CD1c-positive myeloid dendritic cell (primary cell): ENCODE data around the gene PLEKHJ1.

ENCODE experiments used
- DNase-seq: peaks from one replicate; pipeline ENCODE4 v3.0.0-alpha.2; 2016; ENCODE audit errors: extremely low spot score

The PLEKHJ1 gene

DNA sequence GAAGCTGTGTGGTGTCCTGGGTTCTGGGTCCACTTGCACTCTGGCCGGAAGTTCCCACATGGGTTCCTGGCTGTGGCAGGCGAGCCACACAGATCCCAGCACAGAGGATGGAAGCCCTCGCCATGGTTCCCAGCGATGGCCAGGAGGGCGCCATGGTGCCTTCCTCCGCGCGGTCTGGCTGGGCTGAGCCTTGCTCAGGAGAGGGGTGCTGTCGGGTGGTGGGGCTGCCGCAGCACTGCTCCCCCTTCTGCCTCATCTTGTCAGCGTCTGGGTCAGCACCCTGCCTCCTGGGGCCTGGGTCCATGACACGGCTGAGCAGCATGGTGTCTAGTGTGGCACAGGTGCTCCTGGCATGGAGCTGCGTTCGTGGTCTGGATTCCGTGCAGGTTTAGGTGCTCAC, 38.9 kb downstream of the PLEKHJ1 start:
- DNase-seq: no peak

GRCh38 chr19:2195914-2196313, 40.2 kb downstream of the PLEKHJ1 start:
- no peak for DNase-seq

- no peak for DNase-seq
Observed at GRCh38 chr19:2195361-2195760, 40.8 kb downstream of the PLEKHJ1 start.

DNA sequence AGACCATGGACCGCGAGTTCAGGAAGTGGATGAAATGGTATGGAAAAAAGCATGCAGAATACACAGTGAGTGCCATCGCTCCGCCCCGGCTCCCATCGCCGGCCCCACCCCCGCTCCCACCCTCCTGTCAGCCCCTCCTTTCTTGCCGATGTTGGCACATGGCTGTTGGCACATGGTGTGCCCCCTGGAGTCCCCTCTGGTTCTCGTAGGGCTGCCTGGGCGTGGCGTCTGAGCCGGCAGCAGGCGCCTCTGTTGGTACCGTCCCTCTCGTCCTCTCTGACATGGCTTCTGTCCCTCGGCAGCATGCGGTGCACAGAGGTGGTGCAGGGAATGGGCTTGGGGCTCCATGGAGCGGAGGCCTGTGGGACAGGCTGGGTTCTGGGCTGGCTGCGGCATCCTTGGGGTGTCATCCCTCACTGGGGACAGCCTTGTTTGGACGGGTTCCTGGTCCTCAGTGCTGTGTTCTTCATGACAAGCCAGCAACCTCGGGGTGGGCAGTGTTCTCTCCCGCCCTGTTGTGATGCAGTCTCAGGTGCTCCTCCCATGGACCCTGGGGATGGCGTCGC, 41.5 kb downstream of the PLEKHJ1 start:
- no peak for DNase-seq

GRCh38 chr19:2193807-2194206, 42.3 kb downstream of the PLEKHJ1 start:
- no peak for DNase-seq

- DNase-seq: no peak
Observed at GRCh38 chr19:2192862-2193261, 43.3 kb downstream of the PLEKHJ1 start.

- no peak for DNase-seq
Observed at GRCh38 chr19:2191456-2192310, 44.4 kb downstream of the PLEKHJ1 start.

GRCh38 chr19:2190848-2191455, 45.2 kb downstream of the PLEKHJ1 start:
- no peak for DNase-seq

DNA sequence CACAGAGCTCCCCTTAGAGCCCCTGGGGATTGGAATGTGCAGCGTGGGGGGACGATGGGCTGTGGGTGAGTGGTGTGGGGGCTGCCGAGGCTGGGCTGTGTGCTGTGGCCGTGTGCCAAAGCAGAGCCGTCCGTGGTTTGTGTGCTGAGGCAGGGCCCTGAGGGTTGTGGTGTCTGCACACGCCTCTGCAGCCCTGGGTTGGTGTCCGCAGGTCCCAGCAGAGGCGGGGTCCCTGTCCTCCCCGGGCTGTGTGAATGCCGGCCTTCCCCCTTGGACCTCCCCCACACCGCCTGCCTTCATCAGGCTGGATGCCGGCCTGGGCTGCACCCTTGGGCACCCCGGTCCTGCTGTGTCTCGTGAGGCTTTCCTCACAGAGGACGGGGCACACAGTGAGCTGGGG, 46.2 kb downstream of the PLEKHJ1 start:
- DNase-seq: no peak

DNA sequence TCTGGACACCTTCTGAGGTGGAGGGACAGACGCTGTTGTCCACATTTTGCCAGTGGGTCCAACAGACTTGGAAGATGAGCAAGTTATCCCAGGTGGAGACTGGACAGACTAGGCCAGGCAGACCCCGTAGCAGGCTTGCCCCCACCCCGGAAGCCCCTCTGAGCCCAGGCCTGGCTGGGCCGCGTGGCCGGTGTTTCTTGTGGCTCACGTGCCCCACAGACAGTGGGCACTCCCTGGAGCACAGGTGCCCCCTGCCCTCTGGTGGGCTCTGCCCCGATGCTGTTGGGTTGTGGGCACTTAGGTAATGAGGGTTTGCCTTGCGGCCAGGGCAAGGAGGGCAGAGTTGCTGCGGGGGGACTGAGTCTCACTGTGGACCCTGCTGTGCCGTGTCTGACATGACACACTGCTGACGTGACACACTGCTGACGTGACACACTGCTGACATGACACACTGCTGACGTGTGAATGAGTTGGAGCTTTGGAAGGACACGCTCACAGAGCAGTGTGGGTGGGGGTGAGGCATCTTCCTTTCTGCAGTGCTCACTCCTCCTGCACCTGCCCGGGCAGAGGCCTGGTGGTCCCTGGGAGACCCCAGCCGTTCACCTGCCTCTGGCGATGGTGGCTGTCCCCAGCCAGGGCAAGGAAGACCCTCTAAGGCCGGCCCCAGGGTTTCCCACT, 47.3 kb downstream of the PLEKHJ1 start:
- DNase-seq: peak; percentile 65

DNA sequence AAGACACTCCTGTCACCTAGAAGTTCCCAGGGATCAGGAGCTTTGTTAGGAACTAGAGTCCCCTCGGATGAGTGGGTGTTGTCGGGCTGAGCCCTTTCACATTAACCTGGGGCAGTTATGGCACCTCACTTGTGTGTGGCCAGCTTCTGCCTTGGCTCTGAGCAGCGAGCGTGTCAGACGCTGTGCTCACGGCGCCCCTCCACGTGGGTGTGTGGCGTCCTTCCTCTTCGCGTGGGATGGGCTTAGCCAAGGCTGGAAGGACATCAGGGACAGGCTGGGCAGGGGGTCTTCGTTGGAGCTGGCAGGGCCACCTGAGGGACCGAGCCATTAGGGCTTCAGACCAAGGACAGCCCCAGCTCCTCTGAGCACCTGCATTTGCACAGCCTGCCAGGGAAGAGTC, 49.0 kb downstream of the PLEKHJ1 start:
- peak; percentile 87 for DNase-seq

DNA sequence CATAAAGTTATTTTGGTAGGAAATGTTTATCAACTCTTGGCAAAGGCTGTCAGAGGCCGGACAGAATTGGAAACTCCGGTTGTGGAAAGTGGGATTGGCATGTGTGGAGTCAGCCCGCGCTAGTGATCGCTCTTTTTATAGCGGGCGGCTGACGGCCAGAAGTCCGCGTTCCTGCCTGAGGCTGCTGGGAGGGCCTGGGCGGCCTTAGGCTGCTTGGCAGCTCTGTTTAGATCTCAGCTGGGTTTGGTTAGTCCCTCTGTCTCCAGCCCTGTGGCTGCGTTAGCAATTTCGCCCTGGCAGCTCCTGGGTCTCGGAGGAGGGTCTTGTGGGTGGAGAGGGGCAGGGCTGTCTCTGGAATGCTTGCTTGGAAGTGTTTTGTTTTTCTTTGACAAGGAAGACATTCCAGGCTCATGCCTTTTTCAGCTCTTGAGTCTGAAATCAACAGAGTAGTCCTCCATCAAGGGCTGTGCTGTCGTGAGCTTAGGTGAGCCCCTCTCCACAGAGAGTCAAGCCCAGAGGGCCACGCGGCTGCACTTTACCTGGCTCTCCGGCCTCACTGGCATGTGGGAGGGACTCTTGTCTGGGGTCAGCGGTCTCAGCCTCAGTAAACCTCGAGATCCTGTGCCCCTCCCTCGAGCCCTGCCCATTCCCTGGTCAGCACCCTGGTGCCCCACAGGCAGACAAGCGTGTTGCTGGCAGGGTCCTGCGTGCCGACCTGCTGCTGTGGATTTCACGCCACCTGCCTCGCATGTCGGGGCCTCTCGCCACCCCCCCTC, 49.9 kb downstream of the PLEKHJ1 start:
- DNase-seq: no peak

DNA sequence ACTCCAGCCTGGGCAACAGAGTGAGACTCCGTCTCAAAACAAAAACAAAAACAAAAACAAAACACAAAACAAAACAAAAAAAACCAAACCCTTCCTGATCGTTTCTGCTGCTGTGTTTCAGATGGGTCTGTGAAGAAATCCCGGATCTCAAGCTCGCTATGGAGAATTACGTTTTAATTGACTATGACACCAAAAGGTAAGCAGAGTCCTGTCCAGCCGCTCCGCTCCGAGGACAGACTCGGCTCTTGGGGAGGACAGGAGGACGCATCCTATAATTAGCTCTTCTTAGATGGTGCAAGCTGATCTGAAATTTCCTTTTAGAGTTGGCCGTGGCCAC, 50.4 kb downstream of the PLEKHJ1 start:
- DNase-seq: no peak

GRCh38 chr19:2184422-2184975, 51.6 kb downstream of the PLEKHJ1 start:
- DNase-seq: peak; percentile 31
